ENCODE results near the gene AAGAB. TPM values are rescaled to one million over a fixed set of nuclear protein-coding genes. Genes with fewer than 3 reads are reported as not detected.

AAGAB gene
- total and polyA plus RNA-seq, 2 donors (not counting 1 experiment from before 2014, with no cell fraction given), result 55.8 to 62.5 TPM

GRCh38 chr15:67225336-67225735, 29.1 kb downstream of the AAGAB start:
- peak; percentile 56 to 77 for DNase-seq (ENCODE audit: low read depth in 2 of 2)
- Histone ChIP-seq H3K9me3 (ENCODE audit: control insufficient read depth, insufficient read depth, low read depth, low read length) (no peaks in the 10 kb centered on the region), H3K9ac (ENCODE audit: insufficient read depth, low read length) (no peak overlapping the region), H3K4me3 (replicated peaks in 1 of 4; ENCODE audit: control extremely low read depth in 1 of 4, insufficient read depth in 1 of 4, low read depth in 3 of 4, low read length in 4 of 4) (no peak overlapping the region), H2AFZ (ENCODE audit: low read length) (no peak overlapping the region), H3K36me3 (ENCODE audit: control insufficient read depth, insufficient read depth, low read length) (peaks cover 2% of the 10 kb centered on the region), H3K4me1 (ENCODE audit: control insufficient read depth, extremely low read depth, insufficient read depth, low read length) (peaks cover 3% of the 10 kb centered on the region), H4K20me1 (ENCODE audit: control insufficient read depth, extremely low read depth, insufficient read depth, low read length) (no peaks in the 10 kb centered on the region), H3K4me2 (ENCODE audit: extremely low read depth, insufficient read depth, low read length) (no peak overlapping the region), H3K79me2 (ENCODE audit: control insufficient read depth, insufficient read depth, low read length) (no peaks in the 10 kb centered on the region), H3K27me3 (ENCODE audit: control insufficient read depth, insufficient read depth, low read length) (no peaks in the 10 kb centered on the region), H3K27ac (ENCODE audit: insufficient read depth, low read length) (peak overlapping the region; percentile 4)
- TF ChIP-seq CTCF (conservative IDR thresholded peaks at IDR 0.05 in 1 of 2, IDR thresholded peaks at IDR 0.05 in 1 of 2; ENCODE audit: low read depth in 1 of 2, low read length in 2 of 2) (no peak), EZH2 (IDR thresholded peaks at IDR 0.05; ENCODE audit: low read length, missing control alignments) (no peak)

DNA sequence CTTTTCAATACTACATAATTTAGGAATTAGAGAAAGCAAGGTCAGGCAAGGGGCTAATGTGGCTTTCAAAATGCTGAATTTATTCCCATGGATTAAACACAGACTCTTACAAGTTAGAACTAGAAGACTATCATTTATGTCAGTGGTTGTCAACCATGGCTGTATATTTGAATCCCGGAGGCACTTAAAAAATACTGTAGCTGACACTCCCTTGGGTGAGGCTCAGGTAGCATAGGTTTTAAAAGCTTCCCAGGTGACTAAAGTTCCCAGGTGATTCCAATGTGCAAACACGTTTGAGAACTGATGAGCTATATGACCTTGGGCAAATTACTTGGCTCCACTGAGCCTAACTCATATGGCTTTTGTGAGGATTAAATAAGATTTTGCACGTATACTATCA, 29.6 kb downstream of the AAGAB start:
- Histone ChIP-seq H3K4me2 (ENCODE audit: extremely low read depth, insufficient read depth, low read length) (no peak overlapping the region), H4K20me1 (ENCODE audit: control insufficient read depth, extremely low read depth, insufficient read depth, low read length) (no peaks in the 10 kb centered on the region), H3K4me1 (ENCODE audit: control insufficient read depth, extremely low read depth, insufficient read depth, low read length) (peaks cover 3% of the 10 kb centered on the region), H3K36me3 (ENCODE audit: control insufficient read depth, insufficient read depth, low read length) (no peaks in the 10 kb centered on the region), H3K79me2 (ENCODE audit: control insufficient read depth, insufficient read depth, low read length) (no peaks in the 10 kb centered on the region), H3K27ac (ENCODE audit: insufficient read depth, low read length) (peak overlapping the region; percentile 3), H2AFZ (ENCODE audit: low read length) (no peak overlapping the region), H3K4me3 (replicated peaks in 1 of 4; ENCODE audit: control extremely low read depth in 1 of 4, insufficient read depth in 1 of 4, low read depth in 3 of 4, low read length in 4 of 4) (no peak overlapping the region), H3K9me3 (ENCODE audit: control insufficient read depth, insufficient read depth, low read depth, low read length) (no peaks in the 10 kb centered on the region), H3K27me3 (ENCODE audit: control insufficient read depth, insufficient read depth, low read length) (no peaks in the 10 kb centered on the region), H3K9ac (ENCODE audit: insufficient read depth, low read length) (no peak overlapping the region)
- no peak for DNase-seq (ENCODE audit: low read depth in 2 of 2)
- TF ChIP-seq CTCF (conservative IDR thresholded peaks at IDR 0.05 in 1 of 2, IDR thresholded peaks at IDR 0.05 in 1 of 2; ENCODE audit: low read depth in 1 of 2, low read length in 2 of 2), result no peak
- no peak for TF ChIP-seq EZH2 (IDR thresholded peaks at IDR 0.05; ENCODE audit: low read length, missing control alignments)

- no peak overlapping the region for H3K9ac ChIP-seq (ENCODE audit: insufficient read depth, low read length)
These were observed 35.2 kb downstream of the AAGAB start for GRCh38 chr15:67219288-67219687.

More at GRCh38 chr15:67219288-67219687, 35.2 kb downstream of the AAGAB start:
- no peak for DNase-seq (ENCODE audit: low read depth in 2 of 2)
- no peaks in the 10 kb centered on the region for H3K79me2 ChIP-seq (ENCODE audit: control insufficient read depth, insufficient read depth, low read length)
- H3K4me3 ChIP-seq (replicated peaks in 1 of 4; ENCODE audit: control extremely low read depth in 1 of 4, insufficient read depth in 1 of 4, low read depth in 3 of 4, low read length in 4 of 4), result no peak overlapping the region
- no peak overlapping the region for H3K4me2 ChIP-seq (ENCODE audit: extremely low read depth, insufficient read depth, low read length)
- no peak overlapping the region for H3K27ac ChIP-seq (ENCODE audit: insufficient read depth, low read length)
- no peaks in the 10 kb centered on the region for H3K27me3 ChIP-seq (ENCODE audit: control insufficient read depth, insufficient read depth, low read length)
- no peak overlapping the region for H2AFZ ChIP-seq (ENCODE audit: low read length)
- TF ChIP-seq EZH2 (IDR thresholded peaks at IDR 0.05; ENCODE audit: low read length, missing control alignments), result no peak
- no peak for TF ChIP-seq CTCF (conservative IDR thresholded peaks at IDR 0.05 in 1 of 2, IDR thresholded peaks at IDR 0.05 in 1 of 2; ENCODE audit: low read depth in 1 of 2, low read length in 2 of 2)
- no peaks in the 10 kb centered on the region for H4K20me1 ChIP-seq (ENCODE audit: control insufficient read depth, extremely low read depth, insufficient read depth, low read length)
- H3K4me1 ChIP-seq (ENCODE audit: control insufficient read depth, extremely low read depth, insufficient read depth, low read length), result no peaks in the 10 kb centered on the region
- H3K36me3 ChIP-seq (ENCODE audit: control insufficient read depth, insufficient read depth, low read length), result no peaks in the 10 kb centered on the region
- H3K9me3 ChIP-seq (ENCODE audit: control insufficient read depth, insufficient read depth, low read depth, low read length), result no peaks in the 10 kb centered on the region

All from fibroblast of lung (primary cell).